AG04450 (cell line): ENCODE measurements around the gene PHLDA3. TPM values are rescaled to one million over a fixed set of nuclear protein-coding genes. Genes with fewer than 3 reads are reported as not detected.
"Not testable (repeated sequence)": the region's sequence is repeated elsewhere in the genome, so short reads cannot be mapped to it uniquely, and the experiment has no call there.

Experiments used
- CTCF ChIA-PET: fragments of 300-600, 350-600 bp; formaldehyde crosslinking; extraction: SDS; loops from one replicate; lab custom pipeline; 2022; ENCODE audit warnings: antibody characterized with exemption, inconsistent platforms; lab: Charles Lee
- POLR2A ChIA-PET: fragments of 350-600 bp; formaldehyde crosslinking; extraction: SDS; loops from one replicate; lab custom pipeline; 2021; ENCODE audit warnings: antibody characterized with exemption, inconsistent platforms; lab: Yijun Ruan, JAX
- DNase-seq: peaks from one replicate; pipeline ENCODE4 v3.0.0-alpha.2; 2011; ENCODE audit warnings: low read depth, low spot score
- H3K27ac ChIP-seq: one replicate; pipeline ENCODE4 v1.5.1; 2012; ENCODE audit warnings: low read depth, low read length, control low read depth
- H3K27me3 ChIP-seq: one replicate; pipeline ENCODE4 v1.6.0; 2012; ENCODE audit warnings: low read length; ENCODE audit not compliant: control insufficient read depth, insufficient read depth
- H3K4me3 ChIP-seq: 2 replicates; pipeline ENCODE4 v1.5.1; 2011; ENCODE audit warnings: mild to moderate bottlenecking, low read depth, low read length, control low read depth
- H3K9me3 ChIP-seq: 2 replicates; pipeline ENCODE4 v1.5.1; 2012; ENCODE audit warnings: low read length; ENCODE audit not compliant: control insufficient read depth, insufficient read depth
- CTCF ChIP-seq: IDR thresholded peaks from 2 replicates; pipeline ENCODE4 v1.5.1; 2011; ENCODE audit warnings: low read depth, low read length, control low read depth, inconsistent platforms
- polyA plus RNA-seq: library from polyadenylated mRNA; depleted of rRNA; stranded (reverse); fragments of >200 nt; gene quantifications from 2 replicates; pipeline ENCODE4 v1.2.3, GENCODE V29; 2011

Gene PHLDA3
- polyA plus RNA-seq, 1 experiment: 58.9 TPM

GRCh38 chr1:201473296-201473695 is 4.3 kb upstream of the PHLDA3 start:
- no peak overlapping the region for H3K27ac ChIP-seq
- no peak overlapping the region for H3K4me3 ChIP-seq
- DNase-seq: no peak
- TF ChIP-seq CTCF: no peak
- H3K9me3 ChIP-seq: no peaks in the 10 kb centered on the region
- ChIA-PET POLR2A (no interaction called here), CTCF (interaction anchor here (2.0 kb wide), 2 partner anchors 9 to 39 kb away, joined by 6 to 10 read pairs; no protein-coding TSS in a partner anchor)
- H3K27me3 ChIP-seq: no peaks in the 10 kb centered on the region

GRCh38 chr1:201472321-201472720 is 3.3 kb upstream of the PHLDA3 start:
- POLR2A ChIA-PET: interaction anchor here (0.6 to 0.7 kb wide), 2 partner anchors 20 to 204 kb away, joined by 3 read pairs; no protein-coding TSS in a partner anchor
- CTCF ChIA-PET: interaction anchor here (0.7 to 2.0 kb wide), 5 partner anchors 10 to 44 kb away, joined by 4 to 10 read pairs (median 4); no protein-coding TSS in a partner anchor
- DNase-seq: not testable (repeated sequence)

GRCh38 chr1:201471772-201472171 is 2.8 kb upstream of the PHLDA3 start:
- Histone ChIP-seq H3K27ac (peak overlapping the region; percentile 21), H3K4me3 (no peak overlapping the region), H3K27me3 (no peaks in the 10 kb centered on the region), H3K9me3 (peaks cover 5% of the 10 kb centered on the region; the same call in 1 of the 2 replicates)
- ChIA-PET CTCF (interaction anchor here (0.7 to 2.0 kb wide), 5 partner anchors 10 to 45 kb away, joined by 4 to 10 read pairs (median 4); no protein-coding TSS in a partner anchor), POLR2A (interaction anchor here (0.6 to 0.7 kb wide), 2 partner anchors 9 to 19 kb away, joined by 3 to 4 read pairs; no protein-coding TSS in a partner anchor)
- TF ChIP-seq CTCF: no peak
- DNase-seq: no peak

More at GRCh38 chr1:201472321-201472720, 3.3 kb upstream of the PHLDA3 start:
- H3K27ac ChIP-seq, H3K4me3 ChIP-seq, H3K9me3 ChIP-seq, H3K27me3 ChIP-seq: not testable (repeated sequence)

- Histone ChIP-seq H3K4me3 (no peak overlapping the region), H3K27ac (no peak overlapping the region), H3K9me3 (peaks cover 5% of the 10 kb centered on the region; the same call in 1 of the 2 replicates), H3K27me3 (no peaks in the 10 kb centered on the region)
- ChIA-PET CTCF (no interaction called here), POLR2A (no interaction called here)
- DNase-seq: no peak
- TF ChIP-seq CTCF: no peak
These were observed 1.6 kb upstream of the PHLDA3 start for GRCh38 chr1:201470581-201470980.

GRCh38 chr1:201469645-201470074 is 672 bp upstream of the PHLDA3 start:
- Histone ChIP-seq H3K27ac (peak overlapping the region; percentile 73), H3K4me3 (peak overlapping the region; percentile 99), H3K9me3 (peaks cover 5% of the 10 kb centered on the region; the same call in 1 of the 2 replicates), H3K27me3 (no peaks in the 10 kb centered on the region)
- TF ChIP-seq CTCF: no peak
- CTCF ChIA-PET: interaction anchor here (0.5 to 2.4 kb wide), 3 partner anchors 21 to 300 kb away, joined by 3 to 19 read pairs (median 14); no protein-coding TSS in a partner anchor
- DNase-seq: no peak
- POLR2A ChIA-PET: interaction anchor here (0.6 to 3.3 kb wide), 18 partner anchors 8 to 381 kb away, joined by 3 to 36 read pairs (median 10); no protein-coding TSS in a partner anchor
